K562 (cell line): ENCODE results near the gene MTTP. TPM values are rescaled to one million over a fixed set of nuclear protein-coding genes. Genes with fewer than 3 reads are reported as not detected.

Source experiments
- ATAC-seq: fragments of 200-7000 bp; cut with Tn5 transposase; 3 replicates; pipeline ENCODE4 v1.9.1; 2020; ENCODE audit warnings: moderate library complexity
- BruUV-seq: library from RNA; stranded (reverse); fragments of 400-500 nt; replicated peaks from 2 replicates; lab custom pipeline; 2021; lab: Mats Ljungman, UMichigan
- CTCF ChIA-PET: fragments of 300-600 bp; formaldehyde crosslinking; extraction: SDS; loops from one replicate; lab custom pipeline; 2021; ENCODE audit warnings: low intra/inter-chr PET ratio; lab: Yijun Ruan, JAX
- POLR2A ChIA-PET: fragments of 300-600, 350-650 bp; sonication (Branson Sonifier 250); formaldehyde crosslinking; extraction: SDS; loops from one replicate; lab custom pipeline; 2021; ENCODE audit warnings: antibody characterized with exemption, inconsistent platforms; lab: Yijun Ruan, JAX
- DNase-seq, 4 experiments: peaks; one replicate each; pipeline versions ENCODE4 v3.0.0 to v3.0.0-alpha.2; 2011 to 2018; ENCODE audit warnings: low spot score in 3 of 4, mixed read lengths in 3 of 4; ENCODE audit errors: extremely low read depth in 1 of 4
- FAIRE-seq: peaks from 2 replicates; lab custom pipeline; 2011; peaks lifted over from hg19 to GRCh38; lab: Jason Lieb, UNC
- H2AFZ ChIP-seq: 2 replicates; pipeline ENCODE4 v1.6.0; 2011; ENCODE audit warnings: low read depth, low read length, control low read depth, inconsistent platforms
- H3K27ac ChIP-seq: fragments of 200-600 bp; 3 replicates; pipeline ENCODE4 v1.8.0; 2011; ENCODE audit warnings: low read depth, mild to moderate bottlenecking, control low read depth, inconsistent platforms, low read length, moderate library complexity, mixed read lengths; ENCODE audit errors: extremely low read depth
- H3K27me3 ChIP-seq, 2 experiments: fragments of 300-600 bp in 1 of 2; 2 replicates in 1 of 2; 3 replicates in 1 of 2; pipeline versions ENCODE4 v1.6.0 to v1.8.0; 2011; ENCODE audit warnings: inconsistent platforms in 2 of 2, low read length in 2 of 2, mild to moderate bottlenecking in 1 of 2, mixed read lengths in 1 of 2, moderate library complexity in 1 of 2; ENCODE audit not compliant: control insufficient read depth in 2 of 2, insufficient read depth in 2 of 2
- H3K36me3 ChIP-seq: fragments of 300-600 bp; 3 replicates; pipeline ENCODE4 v1.8.0; 2011; ENCODE audit warnings: mild to moderate bottlenecking, low read length, inconsistent platforms; ENCODE audit not compliant: control insufficient read depth, insufficient read depth
- H3K4me1 ChIP-seq, 2 experiments: fragments of 200-600 bp in 1 of 2; replicated peaks in 1 of 2; 2 replicates in 1 of 2; 3 replicates in 1 of 2; pipeline versions ENCODE4 v1.5.1 to v1.8.0; 2011; ENCODE audit warnings: inconsistent platforms in 2 of 2, low read length in 2 of 2, mild to moderate bottlenecking in 1 of 2, mixed read lengths in 1 of 2, moderate library complexity in 1 of 2; ENCODE audit not compliant: control insufficient read depth in 2 of 2, insufficient read depth in 2 of 2
- H3K4me2 ChIP-seq: 2 replicates; pipeline ENCODE4 v1.6.1; 2011; ENCODE audit warnings: low read length, control low read depth, inconsistent platforms, mixed read lengths; ENCODE audit not compliant: insufficient read depth
- H3K4me3 ChIP-seq: fragments of 200-600 bp; sonication (generic), shearing (Covaris generic); 2 replicates; pipeline ENCODE4 v1.5.1; 2016; ENCODE audit warnings: control low read depth, inconsistent platforms
- H3K79me2 ChIP-seq: fragments of 200-600 bp; 3 replicates; pipeline ENCODE4 v1.8.0; 2011; ENCODE audit warnings: low read length, inconsistent platforms; ENCODE audit not compliant: control insufficient read depth, insufficient read depth
- H3K9ac ChIP-seq, 2 experiments: 2 replicates each; pipeline versions ENCODE4 v1.6.0 to v1.6.1; 2011; ENCODE audit warnings: low read depth in 2 of 2, low read length in 2 of 2, control low read depth in 1 of 2, inconsistent platforms in 1 of 2, mild to moderate bottlenecking in 1 of 2, mixed read lengths in 1 of 2; ENCODE audit not compliant: insufficient read depth in 1 of 2
- H3K9me1 ChIP-seq: one replicate; pipeline ENCODE4 v1.6.0; 2011; ENCODE audit warnings: inconsistent platforms, mild to moderate bottlenecking, low read length, moderate library complexity; ENCODE audit not compliant: control insufficient read depth, insufficient read depth
- H3K9me3 ChIP-seq: replicated peaks from 2 replicates; pipeline ENCODE4 v1.5.1; 2011; ENCODE audit warnings: low read depth, low read length, inconsistent platforms; ENCODE audit not compliant: control insufficient read depth, insufficient read depth
- H4K20me1 ChIP-seq: replicated peaks from 2 replicates; pipeline ENCODE4 v1.6.1; 2011; ENCODE audit warnings: low read length, inconsistent platforms, mixed read lengths; ENCODE audit not compliant: control insufficient read depth, insufficient read depth
- ARID4B ChIP-seq: sonication (generic); formaldehyde crosslinking; IDR thresholded peaks from 2 replicates; pipeline ENCODE4 v1.8.0; 2022; ENCODE audit warnings: mild to moderate bottlenecking, missing genetic modification reagents
- CUX1 ChIP-seq: fragments of 200-800 bp; sonication (Bioruptor generic); IDR thresholded peaks from 2 replicates; pipeline ENCODE4 v1.6.1; 2016; ENCODE audit warnings: missing genetic modification characterization, missing compliant biosample characterization
- GTF2B ChIP-seq: IDR thresholded peaks from 2 replicates; pipeline ENCODE4 v1.6.1; 2011; ENCODE audit not compliant: insufficient read length; ENCODE audit errors: extremely low read depth
- JUNB ChIP-seq: fragments of 450-650 bp; formaldehyde crosslinking; conservative IDR thresholded peaks from 2 replicates; pipeline ENCODE4 v1.4.0; 2020; ENCODE audit warnings: mild to moderate bottlenecking
- MYNN ChIP-seq, 2 experiments: sonication (generic); formaldehyde crosslinking in 1 of 2; IDR thresholded peaks; 2 replicates each; pipeline versions ENCODE4 v1.5.0 to v1.6.1; 2016 to 2020; ENCODE audit warnings: antibody characterized with exemption in 1 of 2, missing genetic modification reagents in 1 of 2
- OTX1 ChIP-seq: fragments of 450-650 bp; formaldehyde crosslinking; IDR thresholded peaks from 2 replicates; pipeline ENCODE4 v1.4.0; 2022; ENCODE audit warnings: mild to moderate bottlenecking
- SETDB1 ChIP-seq: IDR thresholded peaks from one replicate; pipeline ENCODE4 v1.6.1; 2012; ENCODE audit warnings: low read length, control low read depth, inconsistent platforms
- ZFPM2 ChIP-seq: fragments of 250-450 bp; sonication (Bioruptor Pico); IDR thresholded peaks from 2 replicates; pipeline ENCODE4 v1.5.1; 2022; ENCODE audit warnings: mild to moderate bottlenecking
- ZNF134 ChIP-seq: fragments of 250-450 bp; sonication (Bioruptor Pico); conservative IDR thresholded peaks from 2 replicates; pipeline ENCODE4 v1.4.0; 2020
- ZNF583 ChIP-seq: fragments of 250-450 bp; sonication (Bioruptor Pico); IDR thresholded peaks from 2 replicates; pipeline ENCODE4 v1.4.0; 2020
- ZNF586 ChIP-seq: fragments of 450-650 bp; formaldehyde crosslinking; conservative IDR thresholded peaks from 2 replicates; pipeline ENCODE4 v1.4.0; 2020; ENCODE audit warnings: mild to moderate bottlenecking, moderate library complexity
- WGBS: fragments of 100-300 bp; shearing (Covaris generic); methylation state at CpG from one replicate; pipeline ENCODE4 v1.1.6; 2016; ENCODE audit warnings: low coverage, mixed read lengths; ENCODE audit not compliant: insufficient coverage; ENCODE audit errors: missing lambda C conversion rate; 5-methylcytosine and 5-hydroxymethylcytosine counted together
- in situ Hi-C: fragments of 300-500 bp; cut with MboI; formaldehyde crosslinking; loops from 4 replicates; pipeline ENCODE4 v1.15.0; 2018; ENCODE audit warnings: inconsistent platforms, mixed read lengths
- intact Hi-C: fragments of 100-400 bp; cut with micrococcal nuclease; formaldehyde crosslinking; loops from 2 replicates; pipeline ENCODE4 v1.14.2; 2022
- polyA plus RNA-seq, 8 experiments: library from polyadenylated mRNA; depleted of rRNA in 4 of 8; stranded (reverse) in 5 of 8; unstranded in 3 of 8; fragments of >200 nt; fragmentation: Nextera tagmentation in 2 of 8; fragmentation: Illumina TruSeq in 1 of 8; extraction: Ambion mirVana in 2 of 8; extraction: Trizol in 1 of 8; gene quantifications; 2 replicates each; pipeline versions ENCODE4 v1.2.1 to v1.2.3, GENCODE V29; 2011 to 2014; ENCODE audit warnings: inconsistent platforms in 1 of 8, missing spikeins in 1 of 8
- total RNA-seq, 7 experiments: library from RNA; depleted of rRNA in 6 of 7; stranded (reverse); fragments of >200 nt in 6 of 7; fragmentation: Illumina TruSeq in 2 of 7; extraction: Trizol in 2 of 7; gene quantifications; 2 replicates each; pipeline versions ENCODE4 v1.2.1 to v1.2.3, GENCODE V29; 2011 to 2021; ENCODE audit warnings: low replicate concordance in 1 of 7

Gene MTTP
- total and polyA plus RNA-seq, 9 of the 15 experiments (the other 6 are each of a cell fraction or from before 2014, with no cell fraction given) = 0.01 to 0.29 (median 0.04) TPM; not detected in 2

GRCh38 chr4:99661907-99662306, 87.3 kb downstream of the MTTP start:
- no peak for FAIRE-seq
- intact Hi-C loops = no loop called here
- H2AFZ ChIP-seq = no peak overlapping the region
- no peaks in the 10 kb centered on the region for H3K4me1 ChIP-seq
- WGBS = 12% methylated on average over 5 of the region's 5 CpGs
- no peak for ATAC-seq
- H3K9ac ChIP-seq = no peak overlapping the region
- no peak overlapping the region for H3K27ac ChIP-seq
- CTCF ChIA-PET = no interaction called here
- no peaks in the 10 kb centered on the region for H3K9me1 ChIP-seq
- in situ Hi-C loops = no loop called here
- peaks cover 7 to 9% of the 10 kb centered on the region in 2 experiments; a peak in 3 of 5 replicates for H3K27me3 ChIP-seq
- no peak overlapping the region for H3K4me2 ChIP-seq
- no peaks in the 10 kb centered on the region for H3K79me2 ChIP-seq
- H4K20me1 ChIP-seq = no peaks in the 10 kb centered on the region
- TF ChIP-seq ZNF583 (no peak), SETDB1 (no peak), GTF2B (no peak), OTX1 (CRISPR knock-in tag) (no peak), CUX1 (CRISPR knock-in tag) (no peak), ARID4B (CRISPR knock-in tag) (no peak), JUNB (no peak), ZNF134 (CRISPR knock-in tag) (no peak), ZFPM2 (CRISPR knock-in tag) (no peak), MYNN (IDR thresholded peaks at IDR 0.05) (no peak), MYNN (CRISPR knock-in tag; IDR thresholded peaks at IDR 0.05) (no peak), ZNF586 (no peak)
- no peak for DNase-seq
- BruUV-seq = no TSS peak
- no peaks in the 10 kb centered on the region for H3K9me3 ChIP-seq
- POLR2A ChIA-PET = interaction anchor here (0.6 kb wide), 1 partner anchor 162 kb away, joined by 3 read pairs; no protein-coding TSS in a partner anchor
- no peak overlapping the region for H3K4me3 ChIP-seq
- no peaks in the 10 kb centered on the region for H3K36me3 ChIP-seq
